ENCODE results near the gene NCAM1. TPM values are rescaled to one million over a fixed set of nuclear protein-coding genes. Genes with fewer than 3 reads are reported as not detected.

Gene NCAM1
- total and polyA plus RNA-seq, 2 donors (not counting 3 experiments of a cell fraction or from before 2014, with no cell fraction given) = 0.03 TPM; not detected in 1

DNA sequence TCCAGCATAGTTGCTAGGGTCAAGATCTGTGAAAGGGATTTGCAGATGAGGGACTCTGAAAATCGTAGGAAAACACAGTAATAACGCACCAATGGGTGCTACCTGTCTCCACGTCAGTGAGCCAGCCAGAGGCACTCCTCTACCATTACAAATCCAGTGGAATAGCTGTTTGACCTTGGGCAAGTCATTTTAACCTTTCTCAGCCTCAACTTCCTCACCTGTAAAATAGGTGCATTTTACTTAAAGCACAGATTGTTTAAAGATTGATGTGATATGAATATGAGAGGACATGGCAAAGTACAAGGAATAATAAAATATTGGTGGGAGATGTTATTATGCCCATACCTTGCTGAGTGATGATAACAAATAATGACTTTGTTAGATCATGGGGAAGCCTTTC is 205.1 kb downstream of the NCAM1 start:
- H3K9me3 ChIP-seq (replicated peaks; ENCODE audit: control insufficient read depth, insufficient read depth, low read length) = no peaks in the 10 kb centered on the region
- no peak overlapping the region for H2AFZ ChIP-seq (ENCODE audit: low read depth, low read length)
- intact Hi-C loops (cut with micrococcal nuclease) = no loop called here
- dilution Hi-C loops (cut with MboI; ENCODE audit: extremely low pct_ligation_motif_present, low sequenced_read_pairs) = no loop called here
- ChIA-PET CTCF (no interaction called here), POLR2A (no interaction called here)
- no peak overlapping the region for H3K4me3 ChIP-seq (replicated peaks in 1 of 3; ENCODE audit: insufficient read depth in 1 of 3, low read depth in 1 of 3, low read length in 3 of 3)
- DNase-seq (ENCODE audit: low read depth, low spot score) (no peak), FAIRE-seq (no peak)
- no TSS peak for BruUV-seq (replicated peaks)
- H3K4me1 ChIP-seq (ENCODE audit: control insufficient read depth, extremely low read depth, insufficient read depth, low read length) = no peaks in the 10 kb centered on the region
- no peak overlapping the region for H3K9ac ChIP-seq (replicated peaks; ENCODE audit: extremely low read depth, insufficient read depth, low read length)
- no peaks in the 10 kb centered on the region for H3K79me2 ChIP-seq (ENCODE audit: control insufficient read depth, insufficient read depth, low read length)
- H3K27me3 ChIP-seq (ENCODE audit: control insufficient read depth in 2 of 2, insufficient read depth in 2 of 2, low read length in 2 of 2) = no peaks in the 10 kb centered on the region
- no peaks in the 10 kb centered on the region for H3K36me3 ChIP-seq (ENCODE audit: control insufficient read depth in 2 of 2, extremely low read depth in 1 of 2, insufficient read depth in 2 of 2, low read length in 2 of 2)
- no peak overlapping the region for H3K27ac ChIP-seq (ENCODE audit: insufficient read depth, low read depth, low read length)
- TF ChIP-seq JUN (IDR thresholded peaks at IDR 0.05; ENCODE audit: borderline replicate concordance, insufficient read depth, insufficient read length, low read depth) (no peak), MYC (IDR thresholded peaks at IDR 0.05; ENCODE audit: low read depth, low read length) (no peak), FOS (IDR thresholded peaks at IDR 0.05; ENCODE audit: borderline replicate concordance, insufficient read depth, low read length) (no peak), CTCF (IDR thresholded peaks at IDR 0.05; ENCODE audit: extremely low read depth in 1 of 2, insufficient read depth in 1 of 2, low read depth in 1 of 2, low read length in 2 of 2) (no peak)
- TF ChIP-seq, protein P1, sequence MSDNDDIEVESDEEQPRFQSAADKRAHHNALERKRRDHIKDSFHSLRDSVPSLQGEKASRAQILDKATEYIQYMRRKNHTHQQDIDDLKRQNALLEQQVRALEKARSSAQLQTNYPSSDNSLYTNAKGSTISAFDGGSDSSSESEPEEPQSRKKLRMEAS (IDR thresholded peaks at IDR 0.05; ENCODE audit: insufficient read depth, insufficient read length) = no peak
- no peaks in the 10 kb centered on the region for H4K20me1 ChIP-seq (replicated peaks; ENCODE audit: control insufficient read depth, extremely low read depth, insufficient read depth, low read length)
- H3K4me2 ChIP-seq (ENCODE audit: insufficient read depth, low read length) = no peak overlapping the region
- no peaks in the 10 kb centered on the region for H3K9me1 ChIP-seq (replicated peaks; ENCODE audit: control insufficient read depth, extremely low read depth, insufficient read depth, low read length)

GRCh38 chr11:113167599-113167998 is 206.4 kb downstream of the NCAM1 start:
- H4K20me1 ChIP-seq (replicated peaks; ENCODE audit: control insufficient read depth, extremely low read depth, insufficient read depth, low read length) = no peaks in the 10 kb centered on the region
- no peaks in the 10 kb centered on the region for H3K4me1 ChIP-seq (ENCODE audit: control insufficient read depth, extremely low read depth, insufficient read depth, low read length)
- BruUV-seq (replicated peaks) = no TSS peak
- H3K4me3 ChIP-seq (replicated peaks in 1 of 3; ENCODE audit: insufficient read depth in 1 of 3, low read depth in 1 of 3, low read length in 3 of 3) = no peak overlapping the region
- H3K79me2 ChIP-seq (ENCODE audit: control insufficient read depth, insufficient read depth, low read length) = no peaks in the 10 kb centered on the region
- CTCF ChIA-PET = no interaction called here
- intact Hi-C loops (cut with micrococcal nuclease) = no loop called here
- TF ChIP-seq GATA2 (IDR thresholded peaks at IDR 0.05; ENCODE audit: insufficient read depth, insufficient read length, low read depth, low read length) = no peak
- no peak for TF ChIP-seq EZH2 (IDR thresholded peaks at IDR 0.05; ENCODE audit: borderline replicate concordance, low read depth, low read length, severe bottlenecking)
- TF ChIP-seq, protein P1 (IDR thresholded peaks at IDR 0.05; ENCODE audit: insufficient read depth, insufficient read length) = no peak
- TF ChIP-seq FOS (IDR thresholded peaks at IDR 0.05; ENCODE audit: borderline replicate concordance, insufficient read depth, low read length) = no peak
- TF ChIP-seq CTCF (IDR thresholded peaks at IDR 0.05; ENCODE audit: extremely low read depth in 1 of 2, insufficient read depth in 1 of 2, low read depth in 1 of 2, low read length in 2 of 2) = no peak
- FAIRE-seq = no peak
- H3K9me3 ChIP-seq (replicated peaks; ENCODE audit: control insufficient read depth, insufficient read depth, low read length) = peaks cover 2% of the 10 kb centered on the region
- H3K4me2 ChIP-seq (ENCODE audit: insufficient read depth, low read length) = no peak overlapping the region
- no peaks in the 10 kb centered on the region for H3K27me3 ChIP-seq (ENCODE audit: control insufficient read depth in 2 of 2, insufficient read depth in 2 of 2, low read length in 2 of 2)
- DNase-seq (ENCODE audit: low read depth, low spot score) = no peak
- dilution Hi-C loops (cut with MboI; ENCODE audit: extremely low pct_ligation_motif_present, low sequenced_read_pairs) = no loop called here
- H3K36me3 ChIP-seq (ENCODE audit: control insufficient read depth in 2 of 2, extremely low read depth in 1 of 2, insufficient read depth in 2 of 2, low read length in 2 of 2) = no peaks in the 10 kb centered on the region
- H3K9ac ChIP-seq (replicated peaks; ENCODE audit: extremely low read depth, insufficient read depth, low read length) = no peak overlapping the region
- no peak overlapping the region for H3K27ac ChIP-seq (ENCODE audit: insufficient read depth, low read depth, low read length)
- H2AFZ ChIP-seq (ENCODE audit: low read depth, low read length) = no peak overlapping the region
- H3K9me1 ChIP-seq (replicated peaks; ENCODE audit: control insufficient read depth, extremely low read depth, insufficient read depth, low read length) = no peaks in the 10 kb centered on the region
- POLR2A ChIA-PET = no interaction called here

Data from endothelial cell of umbilical vein (primary cell).